GM21737 (cell line): ENCODE measurements around the gene GINS1.
"Not testable (repeated sequence)": the region's sequence is repeated elsewhere in the genome, so short reads cannot be mapped to it uniquely, and the experiment has no call there.

Experiments used
- ATAC-seq: cut with Tn5 transposase; IDR thresholded peaks from one replicate; pipeline ENCODE4 v1.9.1; 2021; ENCODE audit warnings: mild to moderate bottlenecking, moderate library complexity; ENCODE audit not compliant: unreplicated experiment

Gene GINS1

DNA sequence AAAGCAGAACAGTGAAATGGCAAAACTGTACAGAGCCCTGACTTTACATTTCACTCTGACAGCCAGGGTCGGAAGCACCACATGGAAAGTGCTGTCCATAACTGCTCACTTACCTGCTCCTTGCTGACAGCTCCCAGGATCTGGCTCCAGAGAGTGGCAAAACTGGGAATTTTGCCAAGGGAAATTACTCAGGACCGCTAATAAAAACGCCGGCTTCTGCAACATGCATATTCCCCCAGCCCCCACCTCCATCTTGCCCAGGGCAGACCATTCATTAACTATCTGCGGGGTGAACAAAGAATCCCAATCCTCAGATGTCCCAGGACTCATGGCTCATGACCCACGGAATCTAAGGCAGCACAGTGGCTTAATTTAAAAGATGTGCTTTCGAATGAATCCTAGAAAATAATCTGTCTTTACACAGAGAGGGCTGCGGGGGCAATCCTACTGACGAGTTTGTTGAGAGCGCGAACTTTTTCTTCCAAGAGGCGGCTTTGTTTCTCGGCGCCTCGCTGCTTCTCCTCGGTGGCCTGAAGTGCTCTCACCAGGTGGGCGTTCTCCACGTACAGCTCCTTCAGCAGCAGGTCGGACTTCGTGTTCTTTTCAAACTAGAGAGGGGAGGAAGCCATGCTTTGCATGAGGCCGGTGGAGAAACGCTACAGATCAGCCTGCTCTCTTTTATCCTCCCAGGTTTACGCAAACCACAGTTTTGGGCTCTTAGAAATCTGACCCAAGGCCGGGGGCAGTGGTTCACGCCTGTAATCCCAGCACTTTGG lies 45.8 kb downstream of the GINS1 start:
- ATAC-seq: no peak

DNA sequence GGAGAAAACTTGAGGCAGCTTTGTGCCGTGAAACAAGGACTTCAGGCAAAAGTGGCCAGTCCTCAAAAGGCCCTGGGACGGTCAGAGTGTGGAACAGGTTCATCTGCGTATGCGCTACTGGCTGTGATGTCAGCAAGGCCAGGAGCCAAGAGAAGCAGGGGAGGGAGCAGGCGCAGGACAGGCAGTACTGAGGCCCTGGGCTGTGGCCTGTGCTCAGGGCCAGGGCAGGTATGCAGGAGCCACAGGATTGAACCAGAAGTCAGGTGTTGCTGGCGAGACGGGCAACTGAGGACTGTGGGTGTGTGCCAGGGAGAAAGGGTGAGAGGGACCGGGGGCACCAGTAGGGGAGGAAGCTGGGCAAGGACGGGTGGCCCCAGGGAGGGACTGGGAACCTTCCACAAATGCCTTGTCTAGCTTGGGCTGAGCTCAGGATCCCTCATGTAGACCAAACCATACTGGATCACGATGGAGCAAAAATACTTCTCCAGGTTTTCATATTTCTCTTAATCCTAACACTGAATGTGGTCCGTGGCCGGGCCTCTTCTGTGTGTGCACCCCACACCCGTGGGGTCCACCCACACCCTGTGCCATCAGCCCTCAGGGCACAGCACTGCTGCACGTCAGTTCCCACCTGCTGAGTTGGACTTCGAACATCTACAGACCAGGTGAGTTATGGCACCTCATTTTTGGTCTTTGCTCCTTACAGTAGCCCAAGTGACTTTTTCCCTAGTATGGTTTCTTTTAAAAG lies 46.9 kb downstream of the GINS1 start:
- ATAC-seq: no peak

DNA sequence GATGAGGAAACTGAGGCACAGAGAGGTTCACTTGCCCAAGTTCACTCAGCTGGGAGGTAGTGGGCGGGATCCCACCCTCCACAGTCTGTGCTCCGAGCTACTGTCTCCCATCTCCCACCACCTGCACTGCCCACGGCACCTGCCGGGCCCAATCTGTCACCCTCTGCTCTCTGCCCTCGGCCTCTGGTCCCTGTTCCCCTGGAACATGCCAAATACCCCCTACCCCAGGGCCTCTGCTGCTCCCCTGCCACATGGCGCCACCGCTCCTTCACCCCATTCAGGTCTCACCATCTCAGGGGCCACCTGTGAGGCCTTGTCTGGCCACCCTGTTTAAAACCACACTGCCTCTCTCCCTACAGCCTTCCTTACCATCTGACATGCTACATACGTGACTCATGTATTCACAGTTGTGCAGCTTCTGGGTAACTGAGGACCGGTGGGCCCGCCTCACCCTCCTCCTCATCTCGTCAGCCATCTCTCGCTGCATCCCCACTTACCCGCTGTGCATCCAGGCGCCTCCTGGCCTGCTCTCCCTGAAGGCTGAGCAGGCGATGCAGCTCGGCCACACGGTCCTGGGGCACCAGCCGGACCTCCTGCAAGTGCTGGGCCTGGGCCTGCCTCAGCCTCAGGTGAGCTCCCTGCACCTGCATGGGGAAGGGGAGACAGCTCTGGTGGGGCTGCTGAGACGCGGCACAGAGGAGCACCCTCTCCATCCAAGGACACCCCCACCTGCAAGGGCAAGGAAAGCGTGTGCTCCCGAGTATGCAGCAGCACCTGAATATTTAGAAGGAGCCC lies 50.6 kb downstream of the GINS1 start:
- no peak for ATAC-seq

DNA sequence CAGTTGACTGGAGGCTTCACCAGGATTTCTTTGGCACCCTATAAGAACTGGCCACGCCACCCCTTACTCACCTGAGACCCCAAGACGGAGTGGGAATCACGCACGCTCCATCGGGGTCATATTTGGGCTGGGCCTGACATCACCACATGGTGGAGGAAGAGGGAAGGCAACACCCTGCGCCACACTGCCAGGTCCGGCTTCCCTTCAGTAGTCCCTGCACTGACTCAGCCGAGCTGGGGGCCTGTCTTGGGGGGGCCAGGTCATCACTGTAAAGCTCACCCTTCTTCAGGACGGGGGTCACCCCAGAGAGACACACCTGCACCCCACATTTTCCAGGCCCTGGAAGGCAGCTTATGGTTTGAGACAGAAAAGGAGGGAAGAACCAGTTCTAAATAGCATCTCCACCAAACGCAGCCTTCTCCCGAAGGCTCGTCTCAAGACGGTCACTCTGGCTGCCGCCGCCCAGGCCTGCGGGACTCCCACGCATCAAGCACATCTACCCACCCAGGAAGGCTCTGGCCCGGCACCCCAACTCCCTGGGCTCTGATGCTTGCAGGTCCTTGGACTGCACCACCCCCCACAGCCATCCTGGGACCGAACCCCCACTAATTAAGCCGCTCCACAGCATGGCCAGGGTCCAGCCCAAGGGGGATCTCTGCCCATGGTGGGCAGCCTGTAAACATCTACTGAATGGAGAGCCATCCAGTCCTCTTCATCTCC lies 51.8 kb downstream of the GINS1 start:
- no peak for ATAC-seq

DNA sequence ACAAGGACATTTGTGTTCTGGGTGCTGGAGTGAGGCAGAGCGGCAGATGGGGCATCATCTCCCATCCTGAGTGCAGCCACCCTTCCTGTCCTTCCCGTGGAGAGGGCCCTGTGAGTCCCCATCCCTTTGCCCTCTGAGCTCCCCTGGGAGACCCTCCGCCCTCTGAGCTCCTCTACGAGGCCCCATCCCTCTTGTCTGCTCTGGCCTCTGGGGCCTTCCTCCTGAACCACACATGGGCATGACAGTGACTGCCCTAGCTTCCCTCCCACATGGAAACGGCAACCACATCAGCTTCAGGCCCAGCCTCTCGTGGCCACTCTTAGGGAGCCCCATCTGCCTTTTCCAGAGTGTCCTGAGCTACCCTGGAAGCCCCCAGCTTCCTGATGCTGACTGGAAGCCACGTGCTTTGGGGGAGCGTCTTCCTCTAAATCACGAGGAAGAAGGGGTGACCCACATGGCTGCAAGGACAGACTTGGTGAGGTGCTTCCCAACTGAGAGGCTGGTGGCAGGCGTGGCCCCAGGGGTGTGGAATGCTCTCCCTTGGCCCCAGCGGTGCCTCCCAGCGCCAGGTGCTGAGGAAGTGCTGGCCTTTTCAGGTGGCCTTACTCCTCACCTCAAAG lies 52.6 kb downstream of the GINS1 start:
- no peak for ATAC-seq

DNA sequence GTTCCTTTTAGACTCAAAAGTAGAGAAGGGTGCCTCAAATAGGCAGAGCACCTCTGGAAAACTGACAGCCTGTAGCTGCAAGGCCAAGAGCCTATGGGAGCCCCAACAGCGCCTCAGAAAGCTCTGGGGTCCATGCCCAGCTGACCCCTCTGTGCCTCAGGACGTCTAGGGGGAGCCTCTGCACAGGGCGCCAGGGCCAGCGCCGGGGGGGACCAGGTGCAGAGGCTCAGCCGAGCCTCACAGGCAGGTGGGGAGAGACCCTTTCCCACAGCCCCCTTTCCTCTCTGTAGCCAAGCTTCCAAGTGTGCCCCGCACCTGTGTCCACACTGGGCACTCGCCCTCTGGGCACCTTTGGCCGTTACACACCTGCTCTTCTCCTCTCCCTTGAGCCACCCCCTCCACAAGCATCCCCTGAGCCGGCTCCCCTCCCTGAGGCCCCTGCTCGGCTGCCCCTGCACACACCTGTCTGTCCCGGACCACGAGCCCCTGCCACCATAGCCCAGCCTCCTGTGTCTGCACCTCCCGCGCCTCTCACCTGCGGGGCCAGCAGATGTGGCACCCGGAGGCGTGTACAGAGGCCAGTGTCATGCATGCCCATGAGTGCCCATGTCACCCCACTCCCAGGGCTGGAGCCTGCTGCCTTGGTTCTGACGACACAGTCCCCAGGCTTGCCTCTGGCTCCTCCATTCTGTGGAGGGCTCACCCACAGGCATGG lies 53.2 kb downstream of the GINS1 start:
- no peak for ATAC-seq

DNA sequence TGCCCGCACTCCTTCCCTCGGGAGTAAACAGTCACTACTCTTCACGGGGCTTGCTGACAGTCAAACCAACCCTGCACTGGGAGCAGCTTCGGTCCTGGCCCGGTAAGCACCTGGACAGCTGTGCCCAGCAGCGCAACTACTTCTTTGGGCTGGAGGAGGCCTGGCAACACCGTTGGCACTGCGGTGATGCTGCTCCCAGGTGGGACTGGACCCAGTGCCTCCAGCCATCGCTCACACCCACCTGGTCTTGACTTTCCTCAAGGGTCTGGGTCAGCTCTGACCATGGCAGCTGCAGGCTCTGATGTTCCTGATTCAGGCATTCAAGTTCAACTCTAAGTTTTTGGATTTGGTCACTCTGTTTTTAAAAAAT lies 53.8 kb downstream of the GINS1 start:
- no peak for ATAC-seq

DNA sequence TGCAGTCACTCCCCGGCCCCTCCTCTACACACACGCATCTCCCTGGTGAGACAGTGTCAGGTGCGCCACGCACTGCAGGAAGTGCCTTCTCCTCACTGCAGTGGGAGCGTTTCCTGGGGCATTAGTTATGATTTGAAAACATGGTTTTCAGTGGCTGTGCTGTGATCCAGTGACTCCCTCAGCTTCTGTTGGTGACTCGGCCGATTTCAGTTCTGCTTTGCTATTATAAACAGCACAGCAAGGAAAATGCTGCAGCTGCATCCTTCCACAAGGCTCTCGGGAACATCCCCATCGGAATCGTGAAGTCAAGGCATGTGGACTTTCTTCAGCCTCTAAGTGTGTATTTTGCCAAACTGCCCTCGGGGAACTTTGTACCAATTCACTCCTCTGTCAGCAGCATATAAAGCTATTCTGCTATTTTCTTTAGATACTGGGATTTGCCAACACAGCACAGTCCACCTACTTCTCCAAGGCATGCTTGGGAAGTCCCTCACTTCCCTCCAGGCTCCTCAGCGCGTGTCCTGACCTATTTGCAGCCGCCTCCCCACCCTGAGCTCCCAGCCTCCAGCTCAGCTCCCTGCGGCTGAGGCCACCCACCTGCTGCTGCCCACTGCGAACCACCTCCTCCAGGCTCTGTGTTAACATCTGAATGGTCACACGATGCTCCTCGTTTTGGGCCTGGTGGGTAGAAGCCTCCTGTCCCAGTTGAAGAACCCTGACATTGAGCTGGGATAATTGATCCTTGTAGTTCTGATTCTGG lies 54.5 kb downstream of the GINS1 start:
- no peak for ATAC-seq

DNA sequence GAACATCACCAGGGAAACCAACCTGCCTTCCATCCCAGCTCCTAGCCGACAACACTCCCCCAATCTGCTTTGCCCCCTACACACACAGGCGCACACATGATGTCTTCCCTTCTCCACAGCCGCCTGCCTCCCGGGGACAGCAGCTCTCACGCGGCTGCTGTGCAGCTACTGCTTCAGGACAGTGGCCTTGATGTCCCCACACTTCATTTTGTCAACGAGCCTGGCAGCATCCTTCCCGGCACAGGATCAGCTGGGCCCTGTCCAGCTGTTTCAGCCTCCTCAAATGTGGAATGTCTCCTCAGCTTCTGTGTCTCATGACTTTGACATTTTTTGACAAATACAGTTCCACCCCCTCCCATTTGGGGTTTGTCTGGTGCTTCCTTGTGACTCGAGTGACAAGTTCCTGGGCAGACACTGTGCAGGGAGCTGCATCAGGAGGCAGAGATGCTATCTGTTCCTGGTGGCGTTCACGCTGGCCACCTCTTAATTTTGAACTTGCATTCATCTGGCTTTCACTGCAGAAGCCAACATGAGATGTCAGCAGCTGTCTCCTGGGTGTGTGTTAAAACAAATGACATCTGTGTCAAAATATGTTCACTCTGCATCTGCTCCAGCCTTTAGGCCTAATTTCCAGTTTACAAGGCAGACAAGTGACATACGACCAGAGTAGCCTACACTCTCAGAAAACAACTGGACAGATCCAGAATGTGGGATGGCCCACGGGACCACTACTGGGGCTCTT lies 57.2 kb downstream of the GINS1 start:
- no peak for ATAC-seq

DNA sequence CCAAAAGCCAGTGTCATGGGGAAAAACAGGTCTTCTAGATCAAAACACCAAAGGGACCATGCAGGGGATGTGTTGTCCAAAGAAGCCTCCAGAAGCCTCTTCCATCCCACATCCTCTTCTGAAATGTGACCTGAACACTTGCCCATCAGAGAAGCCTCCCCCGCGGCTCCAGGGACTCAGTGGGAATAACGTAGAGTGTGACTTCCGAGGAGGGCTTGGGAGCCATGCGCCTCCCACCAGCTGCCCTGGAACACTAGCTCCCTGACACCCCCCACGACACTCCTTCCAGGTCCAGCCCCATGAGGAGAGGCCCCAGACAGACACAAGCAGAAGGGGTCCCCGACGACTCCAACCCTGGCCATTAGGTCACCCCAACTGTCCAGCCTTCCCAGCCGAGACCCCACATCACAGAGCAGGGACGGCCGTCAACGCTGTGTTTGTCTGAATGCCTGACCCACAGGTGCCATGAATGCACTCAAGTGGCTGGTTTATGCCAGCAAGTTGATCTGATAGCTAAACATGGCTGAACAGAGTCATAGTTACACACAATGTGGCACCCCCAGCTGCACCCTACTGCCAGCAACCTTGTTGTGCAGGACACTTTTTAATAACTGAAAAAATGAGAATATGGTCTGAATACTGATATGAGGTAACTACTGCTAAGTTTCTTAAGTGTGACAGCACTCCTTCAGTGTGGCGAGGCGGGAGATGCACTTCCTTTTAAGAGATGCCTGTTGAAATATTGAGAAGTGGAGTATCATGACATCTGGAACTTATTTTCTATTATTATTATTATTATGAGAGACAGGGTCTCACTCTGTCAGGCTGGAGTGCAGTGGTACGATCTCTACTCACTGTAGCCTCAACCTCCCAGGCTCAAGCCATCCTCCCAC lies 58.0 kb downstream of the GINS1 start:
- no peak for ATAC-seq

DNA sequence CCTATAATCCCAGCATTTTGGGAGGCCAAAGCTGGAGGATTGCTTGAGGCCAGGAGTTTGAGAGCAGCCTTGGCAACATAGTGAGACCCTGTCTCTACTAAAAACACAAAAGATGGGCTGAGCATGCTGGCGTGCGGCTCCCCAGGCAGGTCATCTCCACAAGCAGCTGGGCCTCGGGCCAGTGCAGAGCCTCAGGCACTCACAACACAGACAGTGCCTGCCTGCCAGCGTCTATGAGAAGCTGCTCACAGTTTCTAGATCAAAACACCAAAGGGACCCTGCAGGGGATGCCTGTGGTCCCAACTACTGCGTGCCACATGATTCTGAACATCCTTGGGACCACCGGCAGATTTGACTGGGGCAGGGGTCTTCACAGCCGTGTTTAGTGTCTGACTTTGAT lies 59.4 kb downstream of the GINS1 start:
- ATAC-seq: no peak

DNA sequence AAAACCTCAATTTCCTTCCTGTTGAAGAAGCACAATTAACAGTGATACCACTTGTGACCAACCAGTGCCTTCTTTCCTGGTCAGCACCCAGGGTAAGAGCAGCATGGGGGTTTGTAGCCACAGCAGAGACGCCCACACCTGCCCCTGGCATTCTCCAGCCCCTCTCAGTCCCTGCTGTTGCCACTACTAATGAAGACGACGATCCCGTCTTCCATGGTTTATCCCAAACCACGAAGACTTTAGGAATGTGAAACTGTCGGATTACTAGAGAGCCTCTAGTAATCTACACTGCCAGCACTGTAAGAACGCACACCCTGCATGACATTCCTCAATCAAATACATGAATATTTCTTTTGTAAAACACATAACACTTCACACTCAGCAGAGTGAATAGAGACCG lies 60.0 kb downstream of the GINS1 start:
- ATAC-seq: no peak

DNA sequence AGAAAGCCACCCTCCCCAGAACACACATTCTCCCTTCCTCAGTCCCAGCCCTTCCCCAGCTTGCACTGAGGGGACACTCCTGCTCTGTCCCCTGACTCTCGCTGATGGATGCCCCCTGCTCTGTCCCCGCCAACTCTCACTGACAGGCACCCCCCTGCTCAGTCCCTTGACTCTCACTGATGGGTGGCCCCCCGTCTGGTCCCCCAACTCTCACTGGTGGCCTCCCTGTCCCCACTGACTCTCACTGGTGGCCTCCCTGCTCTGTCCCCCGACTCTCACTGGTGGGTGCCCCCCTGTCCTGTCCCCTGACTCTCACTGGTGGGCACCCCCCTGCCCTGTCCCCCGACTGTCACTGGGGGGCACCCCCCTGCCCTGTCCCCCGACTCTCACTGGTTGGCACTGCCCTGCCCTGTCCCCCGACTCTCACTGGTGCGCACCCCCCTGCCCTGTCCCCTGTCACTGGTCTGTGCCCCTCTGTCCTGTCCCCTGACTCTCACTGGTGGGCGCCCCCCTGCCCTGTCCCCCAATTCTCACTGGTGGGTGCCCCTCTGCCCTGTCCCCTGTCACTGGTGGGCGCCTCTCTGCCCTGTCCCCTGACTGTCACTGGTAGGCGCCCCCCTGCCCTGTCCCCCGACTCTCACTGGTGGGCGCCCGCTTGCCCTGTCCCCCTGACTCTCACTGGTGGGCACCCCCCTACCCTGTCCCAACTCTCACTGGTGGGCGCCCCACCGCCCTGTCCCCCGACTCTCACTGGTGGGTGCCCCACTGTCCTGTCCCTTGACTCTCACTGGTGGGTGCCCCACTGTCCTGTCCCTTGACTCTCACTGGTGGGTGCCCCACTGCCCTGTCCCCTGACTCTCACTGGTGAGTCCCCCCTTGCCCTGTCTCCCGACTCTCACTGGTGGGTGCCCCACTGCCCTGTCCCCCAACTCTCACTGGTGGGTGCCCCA lies 60.9 kb downstream of the GINS1 start:
- no peak for ATAC-seq

DNA sequence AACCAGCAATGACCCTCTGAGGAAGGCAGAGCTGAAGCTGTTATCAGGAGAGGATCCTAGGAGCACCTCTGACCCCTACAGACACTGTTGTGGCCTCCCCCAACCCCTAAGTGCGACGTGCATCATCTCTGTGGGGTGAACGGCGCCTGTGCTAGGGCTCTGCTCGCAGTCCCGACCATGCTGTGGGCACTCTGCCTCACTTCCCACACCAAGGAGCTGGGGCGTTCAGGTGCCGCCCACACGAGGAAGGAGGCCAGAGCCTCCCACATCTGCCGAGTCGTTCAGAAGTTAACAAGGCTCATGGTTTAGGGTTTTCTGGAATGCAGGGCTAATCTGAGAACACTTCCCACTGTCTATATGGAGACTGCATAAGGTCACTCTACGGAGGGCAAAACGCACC lies 62.1 kb downstream of the GINS1 start:
- no peak for ATAC-seq

DNA sequence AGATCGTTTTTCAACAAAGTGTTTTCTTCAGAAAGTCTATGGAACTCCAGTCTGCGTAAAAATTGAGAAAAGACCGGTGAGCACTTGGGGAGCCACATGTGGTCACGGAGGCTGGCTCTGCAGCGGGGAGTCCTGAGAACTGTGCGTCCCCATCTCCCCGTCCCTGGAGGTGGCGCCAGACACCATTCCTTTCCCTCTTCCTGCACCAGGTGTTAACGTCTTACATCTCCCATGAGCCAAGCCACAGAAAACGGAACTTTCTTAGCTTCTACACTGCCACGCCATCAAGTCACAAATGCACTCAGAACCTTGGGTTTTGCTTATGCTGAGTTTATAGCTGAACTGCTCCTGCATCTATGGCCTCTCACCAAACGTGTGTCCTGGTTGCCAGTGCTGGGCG lies 62.6 kb downstream of the GINS1 start:
- ATAC-seq: no peak

DNA sequence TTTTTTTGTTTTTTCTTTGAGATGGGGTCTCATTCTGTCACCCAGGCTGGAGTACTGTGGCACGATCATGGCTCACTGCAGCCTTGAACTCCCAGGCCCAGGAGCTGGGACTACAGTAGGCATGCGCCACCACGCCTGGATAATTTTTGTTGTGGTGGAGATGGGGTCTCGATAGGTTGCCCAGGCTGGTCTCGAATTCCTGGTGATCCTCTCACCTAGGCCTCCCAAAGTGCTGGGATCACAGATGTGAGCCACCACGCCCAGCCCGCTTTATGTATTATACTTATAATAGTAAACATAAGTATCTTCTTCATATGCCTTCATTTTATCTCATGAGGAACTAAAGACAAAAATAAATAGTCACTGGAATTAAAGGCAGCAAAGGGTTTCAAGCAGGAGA lies 63.5 kb downstream of the GINS1 start:
- no peak for ATAC-seq

DNA sequence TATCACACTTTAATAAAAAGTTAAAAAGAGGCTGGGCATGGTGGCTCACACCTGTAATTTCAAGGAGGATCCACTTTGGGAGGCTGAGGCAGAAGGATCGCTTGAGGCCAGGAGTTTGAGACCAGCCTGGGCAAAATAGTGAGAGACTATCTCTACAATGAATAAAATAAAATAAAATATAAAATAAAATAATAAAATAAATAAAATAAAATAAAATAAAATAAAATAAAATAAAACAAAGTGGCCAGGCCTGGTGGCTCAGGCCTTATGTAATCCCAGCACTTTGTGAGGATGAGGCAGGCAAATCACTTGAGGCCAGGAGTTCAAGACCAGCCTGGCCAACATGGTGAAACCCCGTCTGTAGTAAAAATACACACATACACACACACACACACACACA lies 65.8 kb downstream of the GINS1 start:
- ATAC-seq: not testable (repeated sequence)
